Measurements from ENCODE around the gene SP5. TPM values are rescaled to one million over a fixed set of nuclear protein-coding genes. Genes with fewer than 3 reads are reported as not detected.

SP5 gene
- total RNA-seq, 1 experiment from 2014 or later = 0.64 TPM

DNA sequence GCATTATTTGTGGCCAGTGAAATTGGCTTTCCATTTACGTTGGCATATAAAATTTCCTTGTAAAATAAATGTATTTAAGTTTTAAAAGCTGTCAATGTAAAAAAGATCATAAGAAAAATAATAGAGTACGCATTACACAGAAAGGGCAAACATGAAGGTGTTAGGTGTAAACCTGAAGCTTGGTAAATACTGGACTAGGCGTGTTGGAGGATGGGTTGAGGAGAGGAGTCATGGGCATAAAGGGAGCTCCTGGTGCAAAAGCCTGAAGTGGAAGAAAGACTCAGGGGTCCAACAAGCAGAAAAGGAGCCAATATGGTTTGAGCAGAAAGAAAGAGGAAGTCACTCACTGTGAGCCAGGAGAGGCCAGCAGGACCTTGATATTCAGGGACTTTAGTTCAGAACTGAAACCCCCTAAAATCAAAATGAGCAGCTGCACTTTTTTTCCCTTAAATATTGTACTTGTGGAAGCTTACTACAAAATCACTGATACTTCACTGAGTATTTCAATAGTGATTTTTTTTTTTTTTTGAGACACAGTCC is 24.4 kb downstream of the SP5 start:
- Histone ChIP-seq H3K36me3 (ENCODE audit: control insufficient read depth, insufficient read depth, low read length) (no peaks in the 10 kb centered on the region), H3K27ac (ENCODE audit: low read length) (no peak overlapping the region), H3K27me3 (ENCODE audit: control insufficient read depth, insufficient read depth, low read length) (no peaks in the 10 kb centered on the region), H3K4me1 (ENCODE audit: control insufficient read depth, insufficient read depth, low read length) (peaks cover 5% of the 10 kb centered on the region; the same call in 1 of the 2 replicates), H3K4me3 (ENCODE audit: low read depth in 2 of 2, low read length in 2 of 2) (no peak overlapping the region), H3K9me3 (ENCODE audit: control insufficient read depth, insufficient read depth, low read depth, low read length) (no peaks in the 10 kb centered on the region)
- BruUV-seq (replicated peaks) = no TSS peak
- POLR2A ChIA-PET = interaction anchor here (0.6 kb wide), 1 partner anchor 44 kb away, joined by 3 read pairs; no protein-coding TSS in a partner anchor
- CTCF ChIA-PET = no interaction called here
- in situ Hi-C loops (cut with HindIII; ENCODE audit: low pct_unique_long_range_greater_than_20kb, low sequenced_read_pairs) (no loop called here), intact Hi-C loops (cut with micrococcal nuclease; ENCODE audit: unreplicated experiment) (no loop called here)
- no peak for TF ChIP-seq REST (IDR thresholded peaks at IDR 0.05; ENCODE audit: insufficient read depth in 1 of 2, low read depth in 2 of 2, low read length in 1 of 2)
- no peak for TF ChIP-seq SIN3A (IDR thresholded peaks at IDR 0.05; ENCODE audit: borderline replicate concordance, insufficient read depth, low read depth, low read length)
- TF ChIP-seq TCF7L2 (IDR thresholded peaks at IDR 0.05; ENCODE audit: low read depth, low read length) = no peak
- TF ChIP-seq POLR2AphosphoS5 (IDR thresholded peaks at IDR 0.05; ENCODE audit: low read depth, low read length) = no peak
- TF ChIP-seq CTCF (IDR thresholded peaks at IDR 0.05) = no peak
- ATAC-seq (peak; percentile 61), DNase-seq (ENCODE audit: low read depth, low spot score) (no peak)

- intact Hi-C loops (cut with micrococcal nuclease; ENCODE audit: unreplicated experiment) = no loop called here
- POLR2A ChIA-PET = no interaction called here
- DNase-seq (ENCODE audit: low read depth, low spot score) = no peak
- ATAC-seq = no peak
- peaks cover 5% of the 10 kb centered on the region; the same call in 1 of the 2 replicates for H3K4me1 ChIP-seq (ENCODE audit: control insufficient read depth, insufficient read depth, low read length)
- CTCF ChIA-PET = no interaction called here
- TF ChIP-seq CTCF (IDR thresholded peaks at IDR 0.05) (no peak), TCF7L2 (IDR thresholded peaks at IDR 0.05; ENCODE audit: low read depth, low read length) (no peak), POLR2AphosphoS5 (IDR thresholded peaks at IDR 0.05; ENCODE audit: low read depth, low read length) (no peak), REST (IDR thresholded peaks at IDR 0.05; ENCODE audit: insufficient read depth in 1 of 2, low read depth in 2 of 2, low read length in 1 of 2) (no peak), SIN3A (IDR thresholded peaks at IDR 0.05; ENCODE audit: borderline replicate concordance, insufficient read depth, low read depth, low read length) (no peak)
- no peaks in the 10 kb centered on the region for H3K9me3 ChIP-seq (ENCODE audit: control insufficient read depth, insufficient read depth, low read depth, low read length)
- no peak overlapping the region for H3K4me3 ChIP-seq (ENCODE audit: low read depth in 2 of 2, low read length in 2 of 2)
- H3K27ac ChIP-seq (ENCODE audit: low read length) = no peak overlapping the region
- H3K36me3 ChIP-seq (ENCODE audit: control insufficient read depth, insufficient read depth, low read length) = no peaks in the 10 kb centered on the region
- H3K27me3 ChIP-seq (ENCODE audit: control insufficient read depth, insufficient read depth, low read length) = no peaks in the 10 kb centered on the region
- in situ Hi-C loops (cut with HindIII; ENCODE audit: low pct_unique_long_range_greater_than_20kb, low sequenced_read_pairs) = no loop called here
- BruUV-seq (replicated peaks) = no TSS peak
These were observed 25.5 kb downstream of the SP5 start for GRCh38 chr2:170740660-170741059.

All from Panc1 (cell line).